MG63 (cell line): ENCODE results near the gene SRL. TPM values are rescaled to one million over a fixed set of nuclear protein-coding genes. Genes with fewer than 3 reads are reported as not detected.
A peak's percentile ranks its signal among the peaks of the same experiment; 100 is the strongest.
"Not testable (repeated sequence)": the region's sequence is repeated elsewhere in the genome, so short reads cannot be mapped to it uniquely, and the experiment has no call there.

Experiments used
- DNase-seq: peaks from one replicate; pipeline ENCODE4 v3.0.0-alpha.2; 2020
- H3K27me3 ChIP-seq: fragments of 250-450 bp; sonication (Bioruptor Pico); 2 replicates; pipeline ENCODE4 v1.5.1; 2020; ENCODE audit warnings: mild to moderate bottlenecking, moderate library complexity
- H3K36me3 ChIP-seq: fragments of 250-450 bp; sonication (Bioruptor Pico); 2 replicates; pipeline ENCODE4 v1.5.1; 2020; ENCODE audit warnings: mild to moderate bottlenecking, moderate library complexity
- H3K4me3 ChIP-seq: fragments of 250-450 bp; sonication (Bioruptor Pico); 2 replicates; pipeline ENCODE4 v1.5.1; 2020; ENCODE audit warnings: mild to moderate bottlenecking, moderate library complexity
- H3K9me3 ChIP-seq: fragments of 250-450 bp; sonication (Bioruptor Pico); 2 replicates; pipeline ENCODE4 v1.5.1; 2020; ENCODE audit warnings: mild to moderate bottlenecking, moderate library complexity
- total RNA-seq: library from RNA; depleted of rRNA; stranded (reverse); fragments of >200 nt; shearing (Covaris generic); gene quantifications from 2 replicates; pipeline ENCODE4 v1.2.3, GENCODE V29; 2014; ENCODE audit warnings: low replicate concordance

The SRL gene
- total RNA-seq, 1 experiment from 2014 or later = 0.03 TPM

DNA sequence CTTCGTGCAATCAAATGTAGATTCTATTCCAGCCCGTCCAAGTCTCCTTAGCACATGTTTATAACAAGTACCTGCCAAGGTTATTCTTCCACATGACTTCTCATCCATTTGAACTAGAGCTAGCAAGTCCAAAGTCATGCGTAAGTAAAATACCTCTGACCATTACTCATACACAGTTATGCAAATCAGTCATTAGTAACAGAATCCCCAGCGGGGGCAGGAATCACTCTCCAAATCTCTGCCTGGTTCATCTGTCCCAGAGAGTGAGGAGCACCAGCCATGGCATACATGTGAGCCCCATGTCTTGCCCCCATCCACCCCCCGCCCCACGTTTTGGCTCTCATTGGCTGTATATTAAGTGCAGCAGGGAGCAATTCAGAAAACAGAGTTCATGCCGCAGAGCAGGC lies 27.7 kb downstream of the SRL start:
- Histone ChIP-seq H3K36me3 (no peaks in the 10 kb centered on the region), H3K9me3 (no peaks in the 10 kb centered on the region), H3K27me3 (no peaks in the 10 kb centered on the region), H3K4me3 (no peak overlapping the region)
- DNase-seq = peak; percentile 87

DNA sequence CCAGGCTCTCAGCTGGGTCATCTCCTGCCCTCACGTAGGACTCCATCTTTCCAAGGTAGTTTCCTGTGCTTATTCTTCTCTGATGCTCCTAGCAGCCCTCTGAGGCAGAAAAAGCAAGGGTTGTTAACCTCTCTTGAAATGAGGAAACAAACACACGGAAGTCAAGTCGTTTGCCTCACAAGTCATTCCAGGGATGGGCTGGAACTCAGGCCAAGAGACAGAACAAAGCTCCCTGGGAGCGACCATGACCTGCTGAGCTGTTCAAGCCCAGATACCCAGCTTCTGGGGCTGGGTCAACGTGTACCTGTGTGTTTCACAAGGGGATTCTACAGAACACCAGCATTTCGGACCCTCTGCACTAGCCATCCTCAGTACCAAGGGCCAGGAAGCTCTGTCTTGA lies 28.1 kb downstream of the SRL start:
- H3K36me3 ChIP-seq = no peaks in the 10 kb centered on the region
- no peak overlapping the region for H3K4me3 ChIP-seq
- no peaks in the 10 kb centered on the region for H3K9me3 ChIP-seq
- H3K27me3 ChIP-seq = no peaks in the 10 kb centered on the region
- DNase-seq = peak; percentile 49

DNA sequence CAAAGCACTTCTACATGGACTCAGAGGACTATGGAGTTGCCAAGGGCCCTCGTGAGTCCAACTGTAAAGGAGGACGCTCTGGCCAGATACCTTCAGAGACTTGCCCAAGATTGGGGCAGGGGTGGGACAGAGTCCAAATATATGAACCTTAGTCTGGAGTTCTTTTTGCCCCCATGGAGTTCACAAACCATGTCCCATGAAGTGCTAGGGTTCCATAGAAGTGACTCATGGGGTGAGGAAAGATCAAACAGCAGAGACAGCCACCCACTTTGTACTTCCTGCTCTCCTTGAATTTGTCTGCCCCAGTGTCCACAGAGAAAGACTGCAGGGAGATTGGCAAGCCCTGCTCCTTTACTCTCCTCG lies 29.0 kb downstream of the SRL start:
- H3K4me3 ChIP-seq = no peak overlapping the region
- DNase-seq = peak; percentile 64
- no peaks in the 10 kb centered on the region for H3K36me3 ChIP-seq
- H3K27me3 ChIP-seq = no peaks in the 10 kb centered on the region
- no peaks in the 10 kb centered on the region for H3K9me3 ChIP-seq

DNA sequence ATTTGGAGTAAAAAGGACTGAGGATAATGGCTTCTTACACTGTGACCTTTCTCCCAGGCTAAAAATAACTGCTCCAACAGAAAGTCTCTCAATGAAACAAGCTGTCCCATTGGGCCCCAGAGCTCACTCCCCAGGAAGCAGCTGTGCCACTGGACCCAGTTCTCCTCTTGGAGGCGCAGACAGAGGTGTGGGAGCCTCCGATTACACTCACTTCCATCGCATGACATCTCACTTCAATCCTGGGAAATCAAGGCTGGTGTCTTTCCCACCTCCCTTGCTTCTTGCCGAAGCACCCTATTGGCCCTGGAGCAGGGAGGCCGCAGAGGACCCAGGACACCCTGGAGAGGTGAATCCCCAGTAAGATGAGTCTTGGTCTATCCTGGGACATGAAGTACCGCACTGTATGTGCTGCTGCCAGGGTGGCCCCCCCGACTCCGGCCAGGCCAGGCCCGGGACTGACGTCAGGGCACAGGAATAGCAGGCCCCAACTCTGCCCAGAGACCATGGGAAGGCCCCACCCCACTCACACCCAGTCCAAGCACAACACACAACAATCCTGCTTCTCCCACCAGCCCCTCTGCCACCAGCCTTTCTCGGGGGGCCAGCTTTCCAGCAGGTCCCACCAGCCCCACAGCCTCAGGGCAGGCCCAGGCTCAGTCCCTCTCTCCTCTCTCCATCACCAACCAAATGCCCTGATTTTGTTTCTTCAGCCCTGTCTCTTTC lies 29.5 kb downstream of the SRL start:
- H3K9me3 ChIP-seq = no peaks in the 10 kb centered on the region
- H3K36me3 ChIP-seq = no peaks in the 10 kb centered on the region
- H3K27me3 ChIP-seq = no peaks in the 10 kb centered on the region
- DNase-seq = no peak
- no peak overlapping the region for H3K4me3 ChIP-seq

DNA sequence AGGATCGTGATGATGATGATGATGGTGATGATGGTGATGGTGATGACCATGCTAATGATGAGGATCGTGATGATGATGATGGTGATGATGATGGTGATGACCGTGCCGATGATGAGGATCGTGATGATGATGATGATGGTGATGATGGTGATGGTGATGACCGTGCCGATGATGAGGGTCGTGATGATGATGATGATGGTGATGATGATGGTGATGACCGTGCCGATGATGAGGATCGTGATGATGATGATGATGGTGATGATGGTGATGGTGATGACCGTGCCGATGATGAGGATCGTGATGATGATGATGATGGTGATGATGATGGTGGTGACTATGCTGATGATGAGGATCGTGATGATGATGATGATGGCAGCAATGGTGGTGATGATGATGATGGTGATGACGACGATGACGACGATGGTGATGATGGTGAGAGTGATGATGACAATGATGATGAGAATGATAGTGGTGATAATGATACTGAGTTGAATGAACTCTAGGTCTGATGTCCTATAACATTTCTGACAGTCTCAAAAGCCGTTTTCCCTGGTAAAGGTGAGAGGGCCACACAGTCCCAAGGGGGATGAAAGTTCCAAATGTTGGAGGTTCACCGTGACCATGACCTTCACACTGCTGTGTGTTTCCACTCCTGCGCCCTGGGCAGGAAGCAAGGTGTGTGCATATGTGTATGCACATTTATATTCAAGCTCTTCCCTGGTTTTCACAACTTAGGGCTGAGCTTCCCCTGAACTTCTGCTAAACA lies 30.3 kb downstream of the SRL start:
- not testable (repeated sequence) for DNase-seq

DNA sequence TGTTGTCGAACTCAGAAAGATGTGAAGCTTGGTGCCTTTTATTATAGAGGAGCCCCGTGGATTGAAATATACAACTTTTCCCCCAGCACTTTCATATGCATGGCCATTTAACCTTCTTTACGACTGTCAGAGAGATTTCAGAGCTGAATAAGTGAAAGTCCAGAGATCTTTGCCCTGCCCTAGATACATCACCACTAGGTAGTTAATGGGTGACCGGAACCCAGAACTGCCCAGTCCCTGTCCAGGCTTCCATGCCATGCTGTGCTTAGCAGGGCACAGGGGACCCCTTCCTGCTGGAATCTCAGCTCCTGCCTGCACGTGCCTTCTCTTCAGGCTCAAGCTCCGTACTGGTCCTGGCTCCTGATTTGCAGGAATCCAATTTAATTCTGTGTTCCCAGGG lies 32.2 kb downstream of the SRL start:
- Histone ChIP-seq H3K36me3 (no peaks in the 10 kb centered on the region), H3K4me3 (no peak overlapping the region), H3K27me3 (no peaks in the 10 kb centered on the region), H3K9me3 (no peaks in the 10 kb centered on the region)
- no peak for DNase-seq

More for the DNA sequence above, 30.3 kb downstream of the SRL start:
- H3K4me3 ChIP-seq, H3K9me3 ChIP-seq, H3K36me3 ChIP-seq, H3K27me3 ChIP-seq: not testable (repeated sequence)

DNA sequence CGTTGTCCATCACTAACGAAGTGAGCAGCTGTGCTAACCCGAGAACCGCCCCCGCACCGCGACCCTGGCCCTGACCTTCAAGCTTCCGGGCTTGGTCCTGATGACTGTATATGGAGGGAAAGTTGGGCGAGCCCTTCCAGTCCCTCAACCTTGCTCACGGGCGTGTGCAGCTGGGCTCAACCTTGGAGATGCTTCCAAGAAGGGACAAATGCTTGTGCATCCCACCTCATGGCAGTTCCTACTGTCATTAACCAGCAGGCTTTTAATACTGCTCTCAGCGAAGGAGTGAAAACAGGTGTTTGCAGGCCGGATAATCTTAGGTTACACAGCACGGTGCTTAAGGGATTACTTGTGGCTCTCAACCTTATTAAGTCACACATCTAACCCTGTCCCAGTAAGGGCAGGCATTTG lies 33.5 kb downstream of the SRL start:
- H3K36me3 ChIP-seq = no peaks in the 10 kb centered on the region
- H3K27me3 ChIP-seq = no peaks in the 10 kb centered on the region
- DNase-seq = no peak
- no peaks in the 10 kb centered on the region for H3K9me3 ChIP-seq
- no peak overlapping the region for H3K4me3 ChIP-seq

DNA sequence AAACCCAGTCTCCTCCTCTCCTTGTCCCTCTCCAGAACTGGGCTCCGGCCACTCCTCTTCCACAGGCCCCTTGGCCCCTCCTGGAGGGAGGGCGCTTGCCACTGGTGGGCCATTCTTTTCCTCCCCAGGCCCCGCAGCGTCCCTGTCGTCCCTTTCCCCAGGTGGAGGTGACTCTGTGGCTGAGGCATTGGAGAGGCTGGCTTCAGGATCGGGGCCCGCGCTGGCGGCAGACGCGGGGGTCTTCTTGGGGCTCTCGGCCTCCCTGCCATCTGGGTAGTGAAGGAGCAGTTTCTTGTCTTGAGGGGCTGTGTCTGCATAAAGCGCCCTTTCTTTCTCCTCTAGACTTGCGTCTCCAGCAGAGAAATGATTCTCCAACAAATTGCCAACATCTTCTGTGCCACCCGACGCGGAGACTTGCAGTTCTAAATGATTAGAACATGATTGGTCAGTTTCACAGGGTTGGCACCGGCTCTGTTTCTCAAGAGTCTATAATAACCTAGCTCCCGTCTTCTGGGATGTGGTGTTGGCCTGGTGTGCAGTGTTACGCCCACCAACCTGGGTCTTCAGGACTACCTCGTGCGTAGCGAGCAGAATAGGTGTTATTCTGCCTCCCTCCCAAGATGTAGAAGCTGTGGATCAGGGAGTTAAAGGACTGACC lies 34.1 kb downstream of the SRL start:
- Histone ChIP-seq H3K27me3 (no peaks in the 10 kb centered on the region), H3K36me3 (no peaks in the 10 kb centered on the region), H3K9me3 (no peaks in the 10 kb centered on the region), H3K4me3 (no peak overlapping the region)
- DNase-seq = no peak

DNA sequence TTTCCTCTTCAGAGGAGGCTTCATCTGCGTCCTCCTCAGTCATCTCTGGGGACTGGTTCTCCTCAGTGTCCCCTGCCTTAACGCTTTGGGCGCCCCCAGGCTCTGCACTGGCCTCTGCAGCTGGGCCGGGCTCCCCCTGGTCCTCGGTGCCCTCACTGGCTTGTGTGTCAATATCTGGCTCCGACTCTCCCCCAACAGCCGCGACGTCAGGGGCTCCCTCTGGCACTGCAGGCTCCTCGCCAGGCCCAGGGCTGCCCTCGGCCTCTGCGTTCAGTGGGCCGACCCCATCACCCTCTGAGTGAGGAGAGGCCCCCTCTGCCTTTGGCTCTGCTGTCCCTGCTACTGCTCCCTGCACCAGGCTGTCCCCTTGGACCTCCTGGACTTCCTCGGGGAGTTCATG lies 34.7 kb downstream of the SRL start:
- DNase-seq = no peak
- no peaks in the 10 kb centered on the region for H3K36me3 ChIP-seq
- no peak overlapping the region for H3K4me3 ChIP-seq
- no peaks in the 10 kb centered on the region for H3K27me3 ChIP-seq
- no peaks in the 10 kb centered on the region for H3K9me3 ChIP-seq

DNA sequence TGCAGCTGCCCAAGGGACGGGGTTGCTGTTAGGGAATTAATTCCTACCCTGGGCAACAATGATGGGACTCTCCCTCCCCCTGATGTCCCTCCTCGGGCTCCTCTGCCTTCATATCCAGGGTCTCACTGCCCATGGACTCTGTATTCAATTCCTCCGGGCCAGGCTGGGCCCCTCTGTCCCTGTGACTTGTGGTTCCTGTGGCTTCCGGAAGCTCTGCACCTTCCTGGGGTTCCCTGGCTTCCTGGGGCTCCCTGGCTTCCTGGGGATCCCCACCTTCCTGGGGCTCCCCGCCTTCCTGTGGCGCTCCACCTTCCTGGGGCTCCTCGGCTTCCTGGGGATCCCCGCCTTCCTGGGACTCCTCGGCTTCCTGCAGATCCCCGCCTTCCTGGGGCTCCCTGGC lies 35.2 kb downstream of the SRL start:
- H3K9me3 ChIP-seq = no peaks in the 10 kb centered on the region

DNA sequence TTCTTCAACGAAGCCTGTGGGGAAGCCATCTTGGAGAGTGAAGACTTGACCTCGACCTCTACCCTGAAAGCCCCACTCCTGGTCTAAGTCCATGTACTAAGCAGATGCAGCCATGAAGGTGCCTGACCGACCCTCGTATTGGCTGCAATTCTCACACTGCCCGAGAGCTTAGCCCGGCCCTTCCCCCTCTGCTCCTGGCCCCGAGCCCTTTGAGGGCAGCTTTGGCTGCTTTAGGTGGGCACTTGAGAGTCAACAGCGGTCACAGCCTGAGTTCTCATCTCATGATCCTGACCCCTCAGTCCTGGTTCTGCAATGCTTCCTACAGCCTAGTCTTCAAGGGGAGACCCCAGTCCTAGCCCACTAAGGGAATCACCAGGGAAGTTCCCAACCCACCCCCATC lies 35.9 kb downstream of the SRL start:
- H3K27me3 ChIP-seq = no peaks in the 10 kb centered on the region
- no peaks in the 10 kb centered on the region for H3K36me3 ChIP-seq
- no peaks in the 10 kb centered on the region for H3K9me3 ChIP-seq
- no peak for DNase-seq
- H3K4me3 ChIP-seq = no peak overlapping the region

More for the DNA sequence above, 35.2 kb downstream of the SRL start:
- H3K4me3 ChIP-seq = no peak overlapping the region
- DNase-seq = no peak
- H3K36me3 ChIP-seq = no peaks in the 10 kb centered on the region
- H3K27me3 ChIP-seq = no peaks in the 10 kb centered on the region

DNA sequence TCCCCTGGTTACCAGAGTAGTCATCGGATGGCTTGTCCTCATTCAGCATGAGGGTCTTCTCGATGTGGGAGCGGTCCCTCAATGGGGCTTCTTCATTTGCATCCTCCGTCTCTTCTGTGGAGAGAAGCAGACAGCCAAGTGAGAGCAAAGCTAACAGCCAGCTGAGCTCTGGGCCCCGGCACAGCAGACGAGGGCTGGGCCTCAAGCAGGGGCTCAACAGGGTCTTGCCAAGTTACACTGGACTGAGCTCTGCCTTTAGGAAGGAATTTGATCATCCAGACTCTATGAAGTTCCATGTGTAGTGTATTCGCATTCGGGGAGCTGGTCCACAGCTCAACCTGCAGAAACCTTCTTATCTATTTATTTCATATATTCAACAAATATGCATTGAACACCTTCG lies 37.4 kb downstream of the SRL start:
- H3K9me3 ChIP-seq = no peaks in the 10 kb centered on the region
- no peaks in the 10 kb centered on the region for H3K27me3 ChIP-seq
- H3K36me3 ChIP-seq = no peaks in the 10 kb centered on the region
- no peak overlapping the region for H3K4me3 ChIP-seq
- DNase-seq = no peak

DNA sequence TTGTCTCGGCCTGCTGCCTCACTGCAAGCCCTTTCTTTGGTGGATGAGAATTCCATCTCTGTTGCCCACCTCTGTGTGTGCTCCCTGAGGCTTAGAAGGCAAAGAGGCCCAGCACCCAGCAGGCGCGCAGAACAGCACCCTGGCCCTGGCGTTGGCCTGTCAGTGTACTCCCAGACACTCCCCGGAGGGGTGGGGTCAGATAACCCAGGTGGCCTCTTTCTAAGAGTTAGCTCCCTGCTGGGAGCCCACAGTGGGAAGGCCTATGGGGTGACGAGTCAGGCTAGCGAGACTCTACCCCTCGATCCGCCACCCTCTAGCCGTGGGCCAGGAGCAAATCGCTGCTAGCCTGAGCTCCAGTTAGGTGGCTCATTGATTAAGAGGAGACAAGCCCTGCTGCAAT lies 38.1 kb downstream of the SRL start:
- Histone ChIP-seq H3K9me3 (no peaks in the 10 kb centered on the region), H3K36me3 (no peaks in the 10 kb centered on the region), H3K4me3 (no peak overlapping the region), H3K27me3 (no peaks in the 10 kb centered on the region)
- DNase-seq = no peak

DNA sequence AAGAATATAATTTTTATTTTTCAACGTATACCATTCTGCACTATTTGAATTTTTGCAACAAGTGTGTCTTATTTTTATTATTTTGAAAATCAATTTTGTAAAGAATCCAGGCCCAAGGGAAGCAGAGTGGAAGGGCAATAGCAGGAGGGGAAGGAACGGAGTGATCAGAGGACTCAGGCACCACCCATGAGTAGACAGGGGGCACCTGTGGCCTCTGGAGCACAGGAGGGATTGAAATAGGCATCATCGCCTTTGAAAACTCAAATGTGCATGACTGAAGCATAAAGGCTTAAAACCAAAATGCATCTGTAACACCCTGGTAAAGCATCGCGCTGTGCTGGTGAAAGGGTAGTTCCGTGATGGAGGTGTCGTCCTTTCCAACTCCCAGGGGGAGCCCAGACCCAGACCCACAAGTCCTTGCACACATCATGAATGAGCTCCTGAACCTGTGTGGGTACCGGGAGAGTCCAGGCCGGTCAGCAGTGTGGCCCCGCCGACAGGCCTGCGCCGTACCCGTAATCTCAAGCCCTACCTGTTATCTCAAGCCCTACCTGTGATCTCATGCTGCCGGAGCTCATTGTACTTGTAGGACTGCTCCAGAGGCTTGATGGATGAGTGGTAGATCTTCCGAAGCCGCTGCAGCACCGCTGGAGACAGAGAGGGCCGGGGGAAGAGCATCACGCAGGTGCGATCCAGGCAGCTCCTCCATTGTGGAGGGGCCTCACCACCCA lies 39.1 kb downstream of the SRL start:
- Histone ChIP-seq H3K27me3 (no peaks in the 10 kb centered on the region), H3K9me3 (no peaks in the 10 kb centered on the region), H3K36me3 (no peaks in the 10 kb centered on the region), H3K4me3 (no peak overlapping the region)
- DNase-seq = no peak

DNA sequence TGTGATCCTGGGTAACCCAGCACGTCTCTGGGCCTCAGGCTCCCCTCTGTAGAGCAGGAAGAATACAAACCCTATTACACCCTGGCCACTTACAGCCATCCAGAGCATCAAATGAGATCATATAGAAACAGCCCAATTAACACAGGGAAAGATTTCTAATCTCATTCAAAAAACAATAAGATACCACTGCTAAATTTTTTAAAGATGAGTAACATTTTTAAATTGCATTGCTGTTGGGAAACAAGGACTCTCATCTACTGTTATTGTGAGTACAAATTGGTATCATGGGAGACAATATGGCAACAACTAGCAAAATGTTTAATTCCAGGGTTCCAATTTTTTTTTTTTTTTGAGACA lies 41.1 kb downstream of the SRL start:
- Histone ChIP-seq H3K9me3 (no peaks in the 10 kb centered on the region), H3K36me3 (no peaks in the 10 kb centered on the region), H3K4me3 (no peak overlapping the region), H3K27me3 (no peaks in the 10 kb centered on the region)
- no peak for DNase-seq

DNA sequence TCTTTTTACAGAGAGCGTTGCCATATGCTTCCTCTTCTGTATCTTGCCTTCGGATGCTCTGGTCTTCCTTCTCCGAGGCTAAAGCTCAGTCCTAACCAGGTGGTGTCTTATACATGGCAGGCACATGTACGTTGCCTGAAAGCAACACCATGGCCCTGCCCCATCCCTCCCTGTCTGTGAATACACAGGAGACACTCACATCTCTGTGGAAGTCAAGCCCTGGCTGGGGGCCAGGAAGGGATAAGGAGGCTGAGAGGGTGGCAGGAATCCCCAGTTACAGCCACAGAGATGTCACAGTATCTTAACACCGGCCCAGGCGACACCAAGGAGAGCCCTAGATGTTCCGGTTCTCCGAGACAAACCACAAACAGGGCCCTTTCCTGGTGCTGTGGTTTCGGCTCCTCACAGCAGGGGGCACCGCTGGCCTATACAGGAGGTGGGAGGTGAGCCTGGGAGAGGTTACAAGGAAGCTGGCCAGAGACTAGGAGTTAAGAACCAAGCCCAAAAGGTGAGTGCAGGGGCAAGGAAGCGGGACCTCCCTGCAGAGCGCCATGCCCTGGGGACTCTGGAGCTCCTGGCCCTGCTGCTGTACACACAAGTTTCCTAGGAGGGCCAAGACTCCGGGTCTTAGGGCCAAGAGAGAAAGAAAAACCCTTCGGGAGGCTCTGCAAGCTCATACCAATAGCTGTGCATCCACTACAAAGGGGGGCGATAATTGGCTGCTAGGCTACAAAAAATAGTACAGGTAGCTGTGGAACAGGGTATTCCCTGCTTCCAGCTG lies 41.7 kb downstream of the SRL start:
- Histone ChIP-seq H3K36me3 (no peaks in the 10 kb centered on the region), H3K4me3 (no peak overlapping the region), H3K27me3 (no peaks in the 10 kb centered on the region), H3K9me3 (no peaks in the 10 kb centered on the region)
- peak; percentile 61 for DNase-seq
